Effector memory CD8-positive, alpha-beta T cell (primary cell): ENCODE data around the gene LAMTOR4.
"Not testable (repeated sequence)": the region's sequence is repeated elsewhere in the genome, so short reads cannot be mapped to it uniquely, and the experiment has no call there.

ENCODE experiments used
- ATAC-seq: fragments of 150-1000 bp; cut with Tn5 transposase; replicated peaks from 2 replicates; pipeline ENCODE4 v1.10.0; 2021; ENCODE audit warnings: mild to moderate bottlenecking, moderate library complexity
- DNase-seq, 3 experiments: peaks; one replicate each; pipeline ENCODE4 v3.0.0; 2021
- H3K27ac Mint-ChIP-seq, 2 donors: one replicate each; pipeline ENCODE4 v1.8.0; 2022; ENCODE audit warnings: mild to moderate bottlenecking in 2 of 2, mixed read lengths in 2 of 2, moderate library complexity in 2 of 2
- H3K27me3 Mint-ChIP-seq, 2 donors: one replicate each; pipeline ENCODE4 v1.8.0; 2022; ENCODE audit warnings: mixed read lengths in 2 of 2
- H3K36me3 Mint-ChIP-seq: one replicate; pipeline ENCODE4 v1.8.0; 2022; ENCODE audit warnings: mild to moderate bottlenecking, moderate library complexity, mixed read lengths; ENCODE audit not compliant: insufficient read depth
- H3K4me1 Mint-ChIP-seq, 2 donors: one replicate each; pipeline ENCODE4 v1.8.0; 2022; ENCODE audit warnings: low read depth in 2 of 2, mixed read lengths in 2 of 2
- H3K4me3 Mint-ChIP-seq, 2 donors: one replicate each; pipeline ENCODE4 v1.8.0; 2022; ENCODE audit warnings: mild to moderate bottlenecking in 2 of 2, mixed read lengths in 2 of 2, moderate library complexity in 2 of 2
- H3K9me3 Mint-ChIP-seq, 2 donors: one replicate each; pipeline ENCODE4 v1.8.0; 2022; ENCODE audit warnings: mixed read lengths in 2 of 2

The LAMTOR4 gene

GRCh38 chr7:100195222-100195621 is 46.5 kb downstream of the LAMTOR4 start:
- no peak overlapping the region for H3K27ac Mint-ChIP-seq
- no peak for ATAC-seq
- DNase-seq = no peak
- H3K9me3 Mint-ChIP-seq = no peaks in the 10 kb centered on the region
- H3K4me1 Mint-ChIP-seq = peaks cover 0 to 4% of the 10 kb centered on the region in 2 donors
- no peaks in the 10 kb centered on the region for H3K36me3 Mint-ChIP-seq
- H3K4me3 Mint-ChIP-seq = no peak overlapping the region
- H3K27me3 Mint-ChIP-seq = peaks cover 10 to 20% of the 10 kb centered on the region in 2 donors

DNA sequence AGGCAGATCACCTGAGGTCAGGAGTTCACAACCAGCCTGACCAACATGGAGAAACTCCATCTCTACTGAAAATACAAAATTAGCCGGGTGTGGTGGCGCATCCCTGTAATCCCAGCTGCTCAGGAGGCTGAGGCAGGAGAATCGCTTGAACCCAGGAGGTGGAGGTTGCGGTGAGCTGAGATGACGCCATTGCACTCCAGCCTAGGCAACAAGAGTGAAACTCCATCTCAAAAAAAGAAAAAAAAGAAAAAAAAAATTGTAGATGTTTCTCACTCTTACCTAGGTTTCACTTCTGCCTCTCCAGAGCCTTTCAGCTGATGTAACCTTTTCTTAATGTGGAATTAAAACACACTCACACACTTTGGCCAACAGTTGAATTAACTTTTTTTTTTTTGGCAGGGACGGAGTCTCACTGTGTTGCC is 47.2 kb downstream of the LAMTOR4 start:
- H3K36me3 Mint-ChIP-seq, DNase-seq, ATAC-seq, H3K4me3 Mint-ChIP-seq, H3K4me1 Mint-ChIP-seq, H3K27ac Mint-ChIP-seq, H3K9me3 Mint-ChIP-seq: not testable (repeated sequence)
- H3K27me3 Mint-ChIP-seq = peaks cover 10 to 27% of the 10 kb centered on the region in 2 donors

GRCh38 chr7:100198266-100198665 is 49.5 kb downstream of the LAMTOR4 start:
- no peak overlapping the region for H3K27ac Mint-ChIP-seq

GRCh38 chr7:100200693-100201092 is 52.0 kb downstream of the LAMTOR4 start:
- peak overlapping the region in 1 of 2 donors; percentile 47 for H3K27ac Mint-ChIP-seq
- H3K27me3 Mint-ChIP-seq = peaks cover 10 to 32% of the 10 kb centered on the region in 2 donors
- no peak overlapping the region for H3K4me3 Mint-ChIP-seq
- no peak for ATAC-seq
- DNase-seq = no peak
- no peaks in the 10 kb centered on the region for H3K9me3 Mint-ChIP-seq
- peaks cover 4% of the 10 kb centered on the region for H3K36me3 Mint-ChIP-seq
- no peaks in the 10 kb centered on the region for H3K4me1 Mint-ChIP-seq

More at GRCh38 chr7:100198266-100198665, 49.5 kb downstream of the LAMTOR4 start:
- Mint-ChIP-seq H3K36me3 (peaks cover 4% of the 10 kb centered on the region), H3K4me1 (no peaks in the 10 kb centered on the region), H3K4me3 (no peak overlapping the region), H3K27me3 (peaks cover 10 to 32% of the 10 kb centered on the region in 2 donors), H3K9me3 (no peaks in the 10 kb centered on the region)
- DNase-seq (no peak), ATAC-seq (no peak)
